ENCODE results near the gene PGRMC2. TPM values are rescaled to one million over a fixed set of nuclear protein-coding genes. Genes with fewer than 3 reads are reported as not detected.
A peak's percentile ranks its signal among the peaks of the same experiment; 100 is the strongest.

The PGRMC2 gene
- total and polyA plus RNA-seq, 2 experiments from 2014 or later = 14.0 to 38.9 TPM

DNA sequence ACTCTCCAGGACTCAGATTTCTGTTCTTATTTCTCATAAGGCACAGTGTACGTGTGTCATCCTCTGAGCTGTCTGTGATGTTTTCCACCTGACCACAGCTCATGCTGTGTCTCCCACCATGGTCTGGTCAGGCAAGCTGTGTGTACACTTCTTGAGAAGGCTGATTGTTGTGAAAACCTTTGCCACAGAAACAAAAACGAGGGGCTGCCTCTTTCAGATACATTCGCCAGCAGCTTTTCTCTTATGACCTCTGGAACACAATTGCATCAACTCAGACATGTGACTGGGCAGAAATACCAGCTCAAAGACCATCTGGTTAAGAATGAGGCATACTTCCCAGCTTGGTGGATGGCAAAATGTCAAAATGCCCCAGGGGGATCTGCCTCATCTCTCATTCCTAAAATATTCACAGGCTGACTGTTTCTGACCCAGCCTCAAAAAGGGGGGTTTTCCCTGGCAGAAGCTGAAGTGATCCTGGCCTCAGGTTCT, 46.1 kb downstream of the PGRMC2 start:
- Histone ChIP-seq H3K9me3 (ENCODE audit: low read depth) (no peaks in the 10 kb centered on the region), H3K4me3 (no peak overlapping the region), H3K36me3 (no peaks in the 10 kb centered on the region), H3K4me1 (ENCODE audit: low read depth) (no peaks in the 10 kb centered on the region), H3K27ac (no peak overlapping the region), H3K27me3 (no peaks in the 10 kb centered on the region)
- TF ChIP-seq, protein P1, sequence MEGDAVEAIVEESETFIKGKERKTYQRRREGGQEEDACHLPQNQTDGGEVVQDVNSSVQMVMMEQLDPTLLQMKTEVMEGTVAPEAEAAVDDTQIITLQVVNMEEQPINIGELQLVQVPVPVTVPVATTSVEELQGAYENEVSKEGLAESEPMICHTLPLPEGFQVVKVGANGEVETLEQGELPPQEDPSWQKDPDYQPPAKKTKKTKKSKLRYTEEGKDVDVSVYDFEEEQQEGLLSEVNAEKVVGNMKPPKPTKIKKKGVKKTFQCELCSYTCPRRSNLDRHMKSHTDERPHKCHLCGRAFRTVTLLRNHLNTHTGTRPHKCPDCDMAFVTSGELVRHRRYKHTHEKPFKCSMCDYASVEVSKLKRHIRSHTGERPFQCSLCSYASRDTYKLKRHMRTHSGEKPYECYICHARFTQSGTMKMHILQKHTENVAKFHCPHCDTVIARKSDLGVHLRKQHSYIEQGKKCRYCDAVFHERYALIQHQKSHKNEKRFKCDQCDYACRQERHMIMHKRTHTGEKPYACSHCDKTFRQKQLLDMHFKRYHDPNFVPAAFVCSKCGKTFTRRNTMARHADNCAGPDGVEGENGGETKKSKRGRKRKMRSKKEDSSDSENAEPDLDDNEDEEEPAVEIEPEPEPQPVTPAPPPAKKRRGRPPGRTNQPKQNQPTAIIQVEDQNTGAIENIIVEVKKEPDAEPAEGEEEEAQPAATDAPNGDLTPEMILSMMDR (IDR thresholded peaks at IDR 0.05; ENCODE audit: low read depth, low read length) = no peak
- DNase-seq (ENCODE audit: low read depth in 1 of 2, low spot score in 1 of 2) = peak in 1 of 2 donors; percentile 95

DNA sequence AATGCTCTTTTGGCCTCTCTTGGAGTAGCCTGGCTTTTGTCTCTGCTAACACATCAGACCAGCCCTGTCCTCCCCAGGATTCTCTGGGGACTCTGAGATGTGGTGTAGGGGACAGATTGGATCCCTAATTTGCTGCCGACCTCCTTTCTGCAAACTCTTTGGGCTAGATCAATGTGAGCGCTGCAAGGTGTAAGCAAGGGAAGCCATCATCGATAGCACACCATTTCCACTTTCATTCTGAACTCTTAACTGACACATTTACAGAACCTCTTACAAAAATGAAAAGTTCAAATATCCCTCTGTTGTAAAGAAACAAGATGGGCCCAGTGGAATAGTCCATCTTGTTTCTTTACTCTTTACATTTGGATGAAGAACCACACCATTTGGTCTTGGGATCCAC, 46.6 kb downstream of the PGRMC2 start:
- Histone ChIP-seq H3K4me1 (ENCODE audit: low read depth) (no peaks in the 10 kb centered on the region), H3K27ac (no peak overlapping the region), H3K27me3 (no peaks in the 10 kb centered on the region)

DNA sequence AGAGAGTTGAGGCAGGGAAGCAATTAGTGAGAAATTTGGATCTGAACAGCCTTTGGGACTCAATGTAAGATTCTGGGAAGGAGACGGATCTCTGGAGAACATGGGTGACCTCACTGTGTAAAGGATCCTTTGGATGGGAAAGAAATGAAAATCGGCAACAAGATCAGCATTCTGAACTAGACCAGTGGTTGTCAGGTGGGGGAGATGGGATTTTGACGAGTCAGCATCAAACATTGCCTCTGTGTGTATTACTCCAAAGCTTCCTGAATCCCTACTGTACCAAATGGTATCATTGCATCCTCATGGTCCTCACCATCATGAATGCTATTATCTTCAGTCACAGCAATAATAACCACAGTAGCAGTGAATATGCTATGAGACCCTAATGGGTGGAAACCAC, 52.8 kb downstream of the PGRMC2 start:
- Histone ChIP-seq H3K36me3 (no peaks in the 10 kb centered on the region), H3K27me3 (no peaks in the 10 kb centered on the region), H3K27ac (no peak overlapping the region), H3K4me3 (no peak overlapping the region), H3K9me3 (ENCODE audit: low read depth) (no peaks in the 10 kb centered on the region), H3K4me1 (ENCODE audit: low read depth) (no peaks in the 10 kb centered on the region)
- TF ChIP-seq, protein P1 (IDR thresholded peaks at IDR 0.05; ENCODE audit: low read depth, low read length) = no peak
- no peak for DNase-seq (ENCODE audit: low read depth in 1 of 2, low spot score in 1 of 2)

More for the DNA sequence above, 46.6 kb downstream of the PGRMC2 start:
- no peaks in the 10 kb centered on the region for H3K36me3 ChIP-seq
- TF ChIP-seq, protein P1 (IDR thresholded peaks at IDR 0.05; ENCODE audit: low read depth, low read length) = no peak
- no peak overlapping the region for H3K4me3 ChIP-seq
- no peak for DNase-seq (ENCODE audit: low read depth in 1 of 2, low spot score in 1 of 2)
- H3K9me3 ChIP-seq (ENCODE audit: low read depth) = no peaks in the 10 kb centered on the region

DNA sequence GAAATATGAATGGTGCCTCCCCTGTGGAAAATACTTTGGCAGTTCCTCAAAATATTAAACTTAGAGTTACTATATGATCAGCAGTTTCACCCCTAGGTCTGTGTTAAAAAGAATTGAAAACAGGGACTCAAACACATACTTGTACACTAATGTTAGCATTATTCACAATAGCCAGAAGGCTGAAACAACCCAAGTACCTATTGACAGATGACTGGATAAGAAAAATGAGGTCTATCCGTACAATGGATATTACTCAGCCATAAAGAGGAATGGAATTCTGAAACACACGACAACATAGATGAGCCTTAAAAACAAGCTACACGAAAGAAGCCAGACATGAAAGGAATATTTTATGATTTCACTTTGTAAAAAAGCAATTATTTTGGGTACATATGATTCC, 54.9 kb downstream of the PGRMC2 start:
- no peak overlapping the region for H3K4me3 ChIP-seq
- no peaks in the 10 kb centered on the region for H3K4me1 ChIP-seq (ENCODE audit: low read depth)

DNA sequence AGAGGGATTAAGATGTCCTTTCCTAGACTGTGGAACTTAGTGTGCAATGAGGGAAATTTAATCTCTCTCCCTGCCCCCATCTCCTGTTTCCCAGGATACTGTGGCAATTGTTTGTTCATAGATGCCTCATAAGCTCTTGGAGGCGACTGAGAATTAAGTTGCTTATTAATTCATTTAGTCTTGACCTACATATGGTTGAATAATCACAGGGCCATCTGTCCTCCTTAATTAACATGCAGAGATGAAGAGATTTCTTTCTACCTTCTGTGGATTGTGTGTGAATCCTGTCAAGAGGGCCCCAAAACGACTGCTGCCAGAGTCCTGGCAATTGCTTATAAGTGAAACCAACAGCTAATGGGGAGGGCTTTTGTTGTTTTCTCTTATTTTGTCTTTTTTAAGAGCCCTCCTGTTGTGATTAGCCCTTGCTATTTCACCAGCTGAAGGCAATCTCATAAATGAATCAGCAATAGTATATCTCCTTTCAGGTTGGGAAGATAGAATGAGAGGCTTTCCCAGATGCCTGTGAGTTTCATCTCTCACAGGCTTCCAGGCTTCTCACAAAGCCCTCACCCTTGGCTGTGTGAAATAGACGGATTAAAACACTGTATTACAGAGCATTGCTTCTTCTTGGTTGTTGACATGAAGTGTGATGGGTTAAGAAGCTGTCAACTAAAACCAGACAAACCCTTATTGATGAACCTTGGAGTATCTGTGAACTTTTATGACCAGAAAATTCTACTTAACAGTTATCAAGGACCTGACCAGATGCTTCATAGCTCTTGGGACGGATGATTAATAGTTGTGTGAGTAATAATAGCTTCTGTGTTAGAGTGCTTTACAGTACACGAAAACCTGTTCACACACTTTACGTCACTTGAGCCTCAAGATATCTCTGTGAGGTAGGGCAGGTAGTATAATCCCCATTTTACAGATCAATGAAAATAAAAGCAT, 58.5 kb downstream of the PGRMC2 start:
- TF ChIP-seq, protein P1 (IDR thresholded peaks at IDR 0.05; ENCODE audit: low read depth, low read length) = no peak
- DNase-seq (ENCODE audit: low read depth in 1 of 2, low spot score in 1 of 2) = peak; percentile 27 to 54
- Histone ChIP-seq H3K4me1 (ENCODE audit: low read depth) (no peaks in the 10 kb centered on the region), H3K27ac (no peak overlapping the region), H3K36me3 (no peaks in the 10 kb centered on the region), H3K9me3 (ENCODE audit: low read depth) (no peaks in the 10 kb centered on the region), H3K27me3 (no peaks in the 10 kb centered on the region), H3K4me3 (no peak overlapping the region)

More for the DNA sequence above, 54.9 kb downstream of the PGRMC2 start:
- H3K36me3 ChIP-seq = no peaks in the 10 kb centered on the region
- DNase-seq (ENCODE audit: low read depth in 1 of 2, low spot score in 1 of 2) = no peak
- H3K9me3 ChIP-seq (ENCODE audit: low read depth) = no peaks in the 10 kb centered on the region
- no peak overlapping the region for H3K27ac ChIP-seq
- H3K27me3 ChIP-seq = no peaks in the 10 kb centered on the region
- TF ChIP-seq, protein P1 (IDR thresholded peaks at IDR 0.05; ENCODE audit: low read depth, low read length) = no peak

Measured in cardiac muscle cell (in vitro differentiated cells and primary cell).